HG02678 (cell line): ENCODE results near the gene CNP.
A peak's percentile ranks its signal among the peaks of the same experiment; 100 is the strongest.

Experiments
- ATAC-seq: cut with Tn5 transposase; IDR thresholded peaks from one replicate; pipeline ENCODE4 v1.9.1; 2021; ENCODE audit warnings: mild to moderate bottlenecking, moderate library complexity; ENCODE audit not compliant: unreplicated experiment

The CNP gene

GRCh38 chr17:41972571-41973407 is 6.2 kb downstream of the CNP start:
- peak; percentile 69 for ATAC-seq

GRCh38 chr17:41973408-41973811 is 6.8 kb downstream of the CNP start:
- ATAC-seq, result no peak

- ATAC-seq, result no peak
Observed at GRCh38 chr17:41974031-41974430, 7.4 kb downstream of the CNP start.

GRCh38 chr17:41974658-41975057 is 8.1 kb downstream of the CNP start:
- no peak for ATAC-seq

GRCh38 chr17:41975099-41976083 is 8.8 kb downstream of the CNP start:
- ATAC-seq, result no peak

GRCh38 chr17:41976142-41976768 is 9.7 kb downstream of the CNP start:
- ATAC-seq, result no peak

- ATAC-seq, result no peak
Observed at GRCh38 chr17:41977991-41978390, 11.4 kb downstream of the CNP start.

- ATAC-seq, result no peak
Observed at GRCh38 chr17:41982026-41982760, 15.6 kb downstream of the CNP start.

- no peak for ATAC-seq
Observed at GRCh38 chr17:41984454-41984853, 17.9 kb downstream of the CNP start.

GRCh38 chr17:41985919-41986318 is 19.3 kb downstream of the CNP start:
- no peak for ATAC-seq

GRCh38 chr17:41986634-41987033 is 20.0 kb downstream of the CNP start:
- ATAC-seq, result no peak

- no peak for ATAC-seq
Observed at GRCh38 chr17:41987642-41988041, 21.0 kb downstream of the CNP start.

GRCh38 chr17:41988418-41988817 is 21.8 kb downstream of the CNP start:
- ATAC-seq, result no peak

GRCh38 chr17:41989702-41990419 is 23.3 kb downstream of the CNP start:
- no peak for ATAC-seq

- no peak for ATAC-seq
Observed at GRCh38 chr17:41992576-41992975, 26.0 kb downstream of the CNP start.

- ATAC-seq, result no peak
Observed at GRCh38 chr17:41996855-41997164, 30.2 kb downstream of the CNP start.

- no peak for ATAC-seq
Observed at GRCh38 chr17:41998497-41998896, 31.9 kb downstream of the CNP start.

- no peak for ATAC-seq
Observed at GRCh38 chr17:42000413-42001133, 34.0 kb downstream of the CNP start.

GRCh38 chr17:42001729-42002128 is 35.1 kb downstream of the CNP start:
- no peak for ATAC-seq
